Endothelial cell of hepatic sinusoid (primary cell): Measurements from ENCODE around the gene RABL6.

Source experiments
- in situ Hi-C: cut with HindIII; loops from 2 replicates; pipeline ENCODE4 v1.10.0; 2017; ENCODE audit warnings: low sequenced_read_pairs

Gene RABL6

DNA sequence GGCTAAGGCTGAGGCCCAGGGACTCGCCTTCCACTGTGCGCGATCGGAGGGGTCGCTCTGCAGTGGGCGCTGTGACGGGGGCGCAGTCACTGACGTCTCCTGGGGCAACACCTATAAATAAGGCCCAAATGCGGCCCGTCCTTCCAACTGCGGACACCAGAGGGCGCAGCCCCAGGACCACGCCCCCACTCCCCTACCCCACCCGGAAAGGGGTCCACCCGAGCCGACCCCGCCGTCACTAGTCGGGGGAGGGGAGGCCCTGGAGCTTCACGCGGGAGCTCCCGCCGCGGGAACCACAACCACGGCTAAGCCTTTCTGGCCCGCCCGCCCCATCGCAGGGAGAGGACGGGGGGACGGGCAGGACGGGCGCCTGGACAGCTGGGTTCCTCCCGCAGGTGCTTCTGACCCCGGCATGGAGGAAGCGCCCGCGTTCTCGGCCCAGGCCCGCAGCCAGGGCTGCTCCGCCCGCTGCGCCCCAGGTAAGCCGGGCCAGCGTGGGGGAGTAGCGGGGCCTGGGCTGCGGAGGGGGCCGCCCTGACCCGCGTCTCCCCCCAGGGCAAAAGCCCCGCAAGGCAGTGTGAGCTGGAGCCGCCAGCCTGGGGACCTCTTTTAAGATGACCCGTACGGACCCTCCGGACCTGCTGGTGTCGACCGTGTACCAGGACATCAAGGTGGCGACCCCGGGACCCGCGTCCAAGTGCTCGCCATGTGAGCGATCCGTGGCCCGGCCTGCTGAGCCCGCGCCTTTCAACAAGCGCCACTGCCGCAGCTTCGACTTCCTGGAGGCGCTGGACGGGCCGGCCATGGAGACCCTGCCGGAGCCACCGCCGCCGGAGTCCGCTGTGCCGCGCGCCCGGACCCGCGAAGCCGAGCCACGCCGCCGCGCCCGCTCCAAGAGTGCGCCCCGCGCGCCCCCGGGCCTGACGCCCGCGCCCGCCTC lies 36.3 kb downstream of the RABL6 start:
- in situ Hi-C loops: loop anchor here (5.0 kb wide), 2 partner anchors 37 to 83 kb away; partner anchors contain the start of gene RABL6

GRCh38 chr9:136844761-136845464 lies 37.2 kb downstream of the RABL6 start:
- in situ Hi-C loops: loop anchor here (5.0 kb wide), 2 partner anchors 38 to 82 kb away; partner anchors contain the start of gene RABL6

DNA sequence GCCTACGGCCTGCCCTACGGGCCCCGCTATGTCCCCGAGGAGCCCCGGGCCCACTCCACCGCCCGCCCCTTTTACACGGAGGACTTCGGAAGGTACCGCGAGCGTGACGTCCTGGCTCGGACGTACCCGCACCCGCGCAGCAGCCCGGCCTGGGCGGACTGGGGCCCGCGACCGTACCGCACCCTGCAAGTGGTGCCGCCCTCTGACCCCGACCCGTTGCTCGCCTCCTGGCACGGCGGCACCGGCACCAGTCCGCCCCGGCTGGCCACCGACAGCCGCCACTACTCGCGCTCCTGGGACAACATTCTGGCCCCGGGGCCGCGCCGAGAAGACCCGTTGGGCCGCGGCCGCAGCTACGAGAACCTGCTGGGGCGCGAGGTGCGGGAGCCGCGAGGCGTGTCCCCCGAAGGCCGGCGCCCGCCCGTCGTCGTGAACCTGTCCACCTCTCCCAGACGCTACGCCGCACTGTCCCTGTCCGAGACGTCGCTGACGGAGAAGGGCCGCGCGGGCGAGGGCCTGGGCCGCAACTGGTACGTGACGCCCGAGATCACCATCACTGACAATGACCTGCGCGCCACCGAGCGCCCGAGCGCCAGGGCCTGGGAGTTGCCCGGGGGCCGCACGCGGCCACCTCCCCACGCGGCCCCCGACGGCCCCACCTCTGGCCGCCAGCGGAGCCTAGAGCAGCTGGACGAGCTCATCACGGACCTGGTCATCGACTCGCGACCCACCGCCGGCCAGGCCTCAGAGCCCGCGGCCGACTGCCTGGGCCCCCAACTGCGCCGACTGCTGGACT lies 37.9 kb downstream of the RABL6 start:
- in situ Hi-C loops: no loop called here

DNA sequence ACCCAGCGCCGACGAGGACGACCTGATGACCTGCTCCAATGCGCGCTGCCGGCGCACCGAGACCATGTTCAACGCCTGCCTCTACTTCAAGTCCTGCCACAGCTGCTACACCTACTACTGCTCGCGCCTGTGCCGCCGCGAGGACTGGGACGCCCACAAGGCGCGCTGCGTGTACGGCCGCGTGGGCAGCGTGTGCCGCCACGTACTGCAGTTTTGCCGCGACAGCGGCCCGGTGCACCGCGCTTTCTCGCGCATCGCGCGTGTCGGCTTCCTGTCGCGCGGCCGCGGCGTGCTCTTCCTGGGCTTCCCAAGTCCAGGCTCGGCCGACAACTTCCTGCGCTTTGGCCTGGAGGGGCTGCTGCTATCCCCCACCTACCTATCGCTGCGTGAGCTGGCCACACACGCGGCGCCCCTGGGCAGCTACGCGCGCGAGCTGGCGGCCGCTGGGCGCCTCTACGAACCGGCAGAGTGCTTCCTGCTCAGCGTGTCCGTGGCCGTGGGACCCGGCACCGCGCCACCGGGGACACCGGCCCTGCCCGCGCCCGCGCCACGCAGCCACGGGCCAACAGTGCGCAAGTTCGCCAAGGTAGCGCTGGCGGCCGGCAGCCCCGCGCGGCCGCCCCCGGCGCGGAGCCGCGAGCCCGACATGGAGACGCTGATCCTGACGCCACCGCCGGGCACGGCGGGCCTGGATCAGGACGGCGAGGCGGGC lies 38.8 kb downstream of the RABL6 start:
- in situ Hi-C loops: no loop called here

DNA sequence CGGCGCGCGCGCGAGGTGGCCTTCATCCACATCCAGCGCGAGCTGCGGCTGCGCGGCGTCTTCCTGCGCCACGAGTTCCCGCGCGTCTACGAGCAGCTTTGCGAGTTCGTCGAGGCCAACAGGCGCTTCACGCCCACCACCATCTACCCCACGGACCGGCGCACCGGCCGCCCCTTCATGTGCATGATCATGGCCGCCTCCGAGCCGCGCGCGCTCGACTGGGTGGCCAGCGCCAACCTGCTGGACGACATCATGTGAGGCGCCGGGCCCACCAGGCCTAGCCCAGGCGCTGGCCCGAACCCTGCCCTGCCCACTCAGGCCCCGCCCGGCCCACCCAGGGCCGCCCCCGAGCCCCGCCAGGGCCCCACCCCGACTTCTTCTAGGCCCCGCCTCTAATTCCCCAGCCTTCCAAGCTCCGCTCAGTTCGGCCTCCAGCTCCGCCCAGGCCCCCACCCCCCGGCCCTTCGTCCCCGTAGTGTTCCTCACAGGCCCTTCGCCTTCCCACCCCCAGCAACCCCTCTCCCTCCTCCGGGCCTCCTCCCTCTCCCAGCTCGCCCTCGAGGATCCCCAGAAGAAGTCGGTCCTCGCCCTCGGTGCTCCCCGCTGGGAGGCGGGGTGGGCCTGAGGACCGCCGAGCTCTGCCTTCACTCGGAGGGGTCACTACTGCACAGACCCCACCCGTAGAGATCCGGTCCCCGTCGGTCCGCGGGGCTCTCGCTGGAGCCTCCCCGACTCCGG lies 39.5 kb downstream of the RABL6 start:
- in situ Hi-C loops: no loop called here

DNA sequence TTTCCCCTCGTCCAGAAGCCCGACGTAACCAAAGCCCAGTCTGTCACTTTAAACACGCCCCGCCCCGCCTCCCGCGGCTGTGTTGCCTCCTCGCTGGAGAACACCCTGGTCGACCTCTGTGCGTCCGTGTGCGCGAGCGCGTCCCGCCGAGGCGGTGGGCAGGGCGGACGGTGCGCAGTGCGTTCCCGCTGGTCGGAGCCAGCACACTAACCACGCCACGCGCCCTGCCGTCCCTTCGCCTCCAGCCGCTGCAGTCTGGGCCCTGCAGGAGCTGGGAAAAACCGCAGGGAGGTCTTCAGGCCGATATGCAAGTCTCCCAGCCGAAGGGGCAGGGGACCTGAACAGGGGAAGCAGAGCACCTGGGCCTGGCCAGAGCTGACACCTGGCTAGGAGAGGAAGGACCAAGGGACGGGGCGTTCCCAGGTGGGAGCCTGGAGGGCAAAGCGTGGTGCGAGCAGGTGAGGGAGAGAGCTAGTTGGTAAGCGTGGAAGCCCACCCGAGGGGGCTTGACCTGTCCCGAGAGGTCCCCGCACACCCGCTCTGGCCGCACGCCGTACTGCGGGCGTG lies 40.2 kb downstream of the RABL6 start:
- in situ Hi-C loops: no loop called here

DNA sequence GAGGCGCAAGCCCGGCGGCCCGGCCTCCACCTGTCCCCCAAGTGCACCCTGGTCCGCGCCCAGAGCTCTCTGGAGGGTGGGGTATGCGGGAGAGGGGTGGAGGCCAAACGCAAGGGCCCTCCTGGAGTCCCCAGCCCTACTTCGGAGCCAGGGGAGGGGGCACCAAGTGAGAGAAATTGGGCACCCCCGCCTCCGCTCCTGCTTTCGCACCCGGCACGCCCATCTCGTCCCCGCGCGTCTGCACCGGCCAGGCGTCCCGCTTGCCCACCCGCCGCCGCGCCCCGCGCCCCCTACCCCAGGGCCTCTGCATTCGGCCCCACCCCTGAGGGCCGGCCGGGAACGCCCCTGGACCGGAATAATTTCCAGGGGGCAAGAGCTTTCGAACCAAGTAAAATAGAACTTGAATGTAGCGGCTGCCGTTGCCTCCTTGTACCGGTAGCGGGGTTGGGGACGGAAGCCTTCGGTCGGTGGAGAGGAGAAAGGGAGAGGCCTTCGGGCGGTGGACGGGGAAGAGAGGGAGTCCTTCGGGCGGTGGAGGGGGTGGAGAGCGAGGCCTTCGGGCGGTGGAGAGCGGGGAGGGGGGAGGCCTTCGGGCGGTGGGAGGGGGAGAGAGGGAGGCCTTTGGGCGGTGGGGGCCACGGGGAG lies 40.8 kb downstream of the RABL6 start:
- in situ Hi-C loops: no loop called here

GRCh38 chr9:136849038-136849959 lies 41.6 kb downstream of the RABL6 start, which contains the start of gene PHPT1:
PHPT1 (plus strand) TSS chr9:136849409; CDS start chr9:136849431, 22 bp downstream.
- in situ Hi-C loops: no loop called here

GRCh38 chr9:136849960-136850865 lies 42.5 kb downstream of the RABL6 start:
- in situ Hi-C loops: no loop called here

GRCh38 chr9:136850866-136851775 lies 43.4 kb downstream of the RABL6 start:
- in situ Hi-C loops: no loop called here

GRCh38 chr9:136851941-136852663 lies 44.4 kb downstream of the RABL6 start, which contains the start of gene MAMDC4:
MAMDC4 (plus strand) TSS chr9:136852346; CDS start chr9:136852417, 71 bp downstream.
- in situ Hi-C loops: no loop called here

- in situ Hi-C loops: no loop called here
Observed at GRCh38 chr9:136852664-136853595, 45.2 kb downstream of the RABL6 start.

- in situ Hi-C loops: no loop called here
Observed at GRCh38 chr9:136853596-136854112, 45.9 kb downstream of the RABL6 start.
